GM21825 (cell line): ENCODE results near the gene MEIS2.
"Not testable (repeated sequence)": the region's sequence is repeated elsewhere in the genome, so short reads cannot be mapped to it uniquely, and the experiment has no call there.

Experiments
- ATAC-seq: cut with Tn5 transposase; IDR thresholded peaks from one replicate; pipeline ENCODE4 v1.9.1; 2021; ENCODE audit warnings: mild to moderate bottlenecking, moderate library complexity; ENCODE audit not compliant: unreplicated experiment

The MEIS2 gene

GRCh38 chr15:37014137-37014536 is 86.2 kb downstream of the MEIS2 start:
- no peak for ATAC-seq

- ATAC-seq, result no peak
These were observed 89.8 kb downstream of the MEIS2 start for GRCh38 chr15:37010595-37010994.

GRCh38 chr15:37009288-37009687 is 91.1 kb downstream of the MEIS2 start:
- ATAC-seq, result no peak

- ATAC-seq, result no peak
These were observed 92.1 kb downstream of the MEIS2 start for GRCh38 chr15:37008205-37008604.

DNA sequence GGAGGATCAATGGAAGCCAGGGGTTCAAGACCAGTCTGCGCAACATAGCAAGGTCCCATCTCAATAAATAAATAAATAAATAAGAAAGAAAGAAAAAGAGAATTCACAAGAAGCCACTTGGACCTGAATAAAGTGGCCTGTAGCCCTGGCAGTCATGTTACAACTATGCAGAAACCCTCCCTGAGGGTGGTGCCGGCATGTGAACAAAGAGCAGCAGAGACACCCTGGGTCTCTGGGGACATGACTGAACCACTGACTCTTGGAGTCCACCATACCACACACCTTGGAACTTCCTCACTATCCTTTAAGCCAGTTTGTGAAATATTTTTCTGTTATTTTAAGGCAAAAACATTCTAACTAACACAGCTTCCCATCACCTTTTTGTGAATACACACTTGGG is 93.0 kb downstream of the MEIS2 start:
- ATAC-seq, result no peak

DNA sequence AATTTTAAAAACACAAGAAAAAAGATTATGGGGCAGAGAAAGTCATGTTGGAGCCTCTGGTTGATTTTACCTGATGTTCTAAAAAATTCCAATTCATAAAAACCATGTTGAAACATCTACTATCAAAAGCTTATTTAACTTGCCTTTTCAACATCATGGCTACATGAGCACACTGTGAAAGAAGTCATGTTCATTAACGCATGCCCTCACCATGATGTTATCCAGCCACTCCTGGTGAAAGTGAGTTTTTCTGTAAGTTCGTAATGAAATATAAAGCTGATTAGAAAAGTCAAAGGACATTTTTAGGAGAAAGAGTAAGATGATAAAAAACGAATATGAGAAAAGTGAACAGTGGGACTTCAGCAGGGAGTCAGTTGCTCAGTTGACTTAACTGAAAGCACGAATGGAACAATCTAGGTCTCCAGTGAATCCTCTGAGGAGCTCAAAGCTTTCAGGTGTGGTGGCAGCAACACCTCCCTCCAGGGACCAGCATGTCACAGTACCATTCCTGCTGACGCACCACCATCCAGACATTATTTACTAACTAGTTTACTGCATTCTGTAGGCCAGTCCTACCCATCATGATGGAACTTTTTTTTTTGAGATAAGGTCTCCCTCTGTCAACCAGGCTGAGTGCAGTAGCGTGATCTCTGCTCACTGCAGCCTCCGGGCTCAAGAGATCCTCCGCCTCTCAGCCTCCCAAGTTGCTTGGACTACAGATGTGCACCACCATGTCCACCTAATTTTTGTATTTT is 95.2 kb downstream of the MEIS2 start:
- ATAC-seq, result no peak

DNA sequence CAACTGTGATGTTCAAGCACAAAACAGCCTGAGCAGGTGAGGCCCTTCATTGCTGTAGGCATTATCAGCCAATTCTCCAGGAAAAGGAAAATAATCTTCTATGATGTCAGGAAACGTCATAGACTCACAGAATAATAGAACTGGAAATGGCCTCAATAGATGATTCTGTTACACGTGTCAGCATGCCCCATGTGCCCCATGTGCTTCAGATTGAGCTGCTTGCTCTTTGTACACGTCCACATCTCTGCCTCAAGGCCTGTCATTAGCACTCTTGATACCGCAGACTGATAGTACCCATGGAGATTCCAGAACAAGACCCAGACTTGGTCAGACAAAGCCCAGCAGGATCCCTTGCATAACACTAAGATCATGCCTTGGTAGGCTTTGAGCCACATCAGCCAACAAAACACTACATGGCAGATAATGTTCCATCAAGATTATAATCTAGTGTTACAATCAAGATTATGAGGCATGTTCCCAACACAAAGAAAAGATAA is 95.9 kb downstream of the MEIS2 start:
- ATAC-seq, result no peak

DNA sequence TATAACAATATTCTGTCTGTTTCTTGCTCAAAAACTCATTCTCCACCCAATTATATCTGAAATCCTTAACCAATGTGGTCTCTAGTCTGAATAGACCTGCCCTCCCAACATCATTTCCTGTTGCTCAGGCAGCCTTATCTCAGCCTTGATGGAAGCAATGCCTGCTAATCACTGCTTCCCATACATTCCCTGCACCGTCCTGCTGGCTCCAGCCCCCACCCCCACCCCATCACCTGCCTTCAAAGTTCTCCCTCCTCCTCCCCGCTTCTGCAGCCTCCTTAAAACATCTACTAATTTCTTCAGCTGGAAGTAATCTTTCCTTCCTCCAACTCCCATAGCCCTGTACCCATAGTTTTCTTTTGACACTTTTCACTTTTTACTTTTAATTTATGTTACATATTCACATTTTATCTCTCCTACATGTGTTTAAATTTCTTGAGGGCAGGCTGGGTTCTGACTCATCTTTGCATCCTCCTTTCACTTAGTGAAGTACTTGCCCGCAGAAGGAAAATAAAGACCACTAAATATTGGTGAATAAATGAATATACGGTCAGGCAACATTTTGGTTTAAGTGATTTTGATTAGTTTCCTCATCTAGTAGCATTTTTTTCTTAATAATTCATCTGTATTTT is 98.2 kb downstream of the MEIS2 start:
- no peak for ATAC-seq

DNA sequence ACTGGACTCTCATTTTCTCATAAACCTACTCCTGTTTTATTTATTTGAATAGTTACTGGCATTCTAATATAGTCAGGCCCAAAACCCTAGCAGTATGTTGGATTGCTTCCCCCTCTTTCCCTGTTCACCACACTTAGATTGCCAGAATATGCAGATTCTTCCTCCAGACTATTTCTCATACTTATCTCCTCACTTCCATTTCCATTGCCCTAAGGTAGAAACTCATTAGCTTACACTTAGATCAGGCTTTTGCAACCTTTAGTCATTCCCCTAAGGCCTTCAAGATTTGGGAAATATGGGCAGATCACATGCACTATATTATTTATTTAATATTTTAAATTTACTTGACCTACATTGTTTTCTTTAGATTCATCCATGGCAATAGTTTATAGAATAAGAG is 98.9 kb downstream of the MEIS2 start:
- no peak for ATAC-seq

GRCh38 chr15:36999778-37000177 is 100.6 kb downstream of the MEIS2 start:
- no peak for ATAC-seq

DNA sequence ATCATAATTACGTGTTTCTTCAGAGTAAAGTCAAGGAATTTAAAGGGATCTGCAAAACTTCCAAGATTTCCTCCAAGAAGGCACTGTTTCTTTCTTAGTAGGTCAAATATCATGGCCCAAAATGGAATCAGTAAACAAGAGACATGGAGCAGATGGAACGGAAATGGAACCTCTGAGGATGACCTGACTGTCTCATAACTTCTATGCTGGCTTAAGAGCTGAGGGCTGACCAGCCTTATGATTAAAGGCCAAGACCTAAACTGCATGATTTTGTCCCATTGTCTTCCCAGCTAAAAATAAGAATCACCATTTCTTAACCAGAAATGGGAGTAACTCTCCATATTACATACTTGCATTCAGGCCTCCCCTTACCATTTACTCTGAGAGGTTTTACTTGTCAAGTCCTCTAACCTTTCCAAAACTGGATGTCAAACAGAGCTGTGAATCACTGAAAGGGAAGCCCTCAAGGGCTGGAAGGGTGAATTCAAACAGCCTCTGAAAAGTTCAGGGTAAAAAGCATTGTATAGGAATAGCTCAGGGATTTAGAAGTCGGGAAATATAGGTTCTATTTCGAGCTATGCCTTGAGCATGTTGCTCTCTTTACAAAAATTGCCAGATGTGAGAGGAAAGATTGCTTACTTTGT is 103.7 kb downstream of the MEIS2 start:
- ATAC-seq, result no peak

DNA sequence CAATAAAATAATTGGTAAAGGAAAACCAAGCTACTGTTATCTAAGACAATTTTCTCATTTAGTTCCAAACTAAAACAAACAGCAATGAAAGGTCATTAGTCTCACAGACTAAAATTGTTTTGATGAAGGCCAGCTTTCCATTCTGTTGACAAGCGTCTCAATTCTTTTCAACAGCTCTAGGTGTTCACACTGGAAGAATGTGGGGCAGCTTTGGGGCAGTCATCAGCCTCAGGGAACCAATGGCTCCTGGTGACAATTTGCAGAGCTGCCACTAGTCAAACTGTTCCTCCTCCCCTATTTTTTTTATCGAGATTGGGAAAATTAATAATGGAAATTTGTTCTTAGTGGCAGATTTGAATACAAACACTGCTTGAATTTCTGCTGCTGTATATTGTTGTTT is 104.2 kb downstream of the MEIS2 start:
- ATAC-seq, result no peak

- no peak for ATAC-seq
These were observed 105.6 kb downstream of the MEIS2 start for GRCh38 chr15:36994790-36995189.

- ATAC-seq, result no peak
These were observed 107.9 kb downstream of the MEIS2 start for GRCh38 chr15:36992454-36992853.

- ATAC-seq, result no peak
These were observed 111.4 kb downstream of the MEIS2 start for GRCh38 chr15:36988947-36989346.

GRCh38 chr15:36982430-36982829 is 117.9 kb downstream of the MEIS2 start:
- ATAC-seq, result no peak

- ATAC-seq, result not testable (repeated sequence)
These were observed 120.1 kb downstream of the MEIS2 start for GRCh38 chr15:36980281-36980680.

DNA sequence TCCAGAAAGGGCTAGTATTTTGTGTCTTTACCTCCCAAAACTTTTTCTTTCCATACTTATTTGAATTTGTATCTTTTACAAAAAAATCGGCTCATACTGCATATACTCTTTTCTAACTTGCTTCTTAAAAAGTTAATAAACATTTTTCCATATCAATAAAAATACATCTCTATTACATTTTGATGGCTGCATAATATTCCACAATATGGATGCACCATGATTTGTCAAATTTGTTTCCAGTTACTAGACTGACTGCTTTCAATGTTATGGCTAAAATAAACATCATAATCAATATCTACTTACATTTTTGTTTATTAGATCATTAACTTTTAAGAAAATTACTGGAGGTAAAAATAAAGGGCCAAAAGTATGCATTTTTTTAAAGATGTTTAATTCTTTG is 121.7 kb downstream of the MEIS2 start:
- ATAC-seq, result no peak

GRCh38 chr15:36978126-36978525 is 122.2 kb downstream of the MEIS2 start:
- ATAC-seq, result no peak

DNA sequence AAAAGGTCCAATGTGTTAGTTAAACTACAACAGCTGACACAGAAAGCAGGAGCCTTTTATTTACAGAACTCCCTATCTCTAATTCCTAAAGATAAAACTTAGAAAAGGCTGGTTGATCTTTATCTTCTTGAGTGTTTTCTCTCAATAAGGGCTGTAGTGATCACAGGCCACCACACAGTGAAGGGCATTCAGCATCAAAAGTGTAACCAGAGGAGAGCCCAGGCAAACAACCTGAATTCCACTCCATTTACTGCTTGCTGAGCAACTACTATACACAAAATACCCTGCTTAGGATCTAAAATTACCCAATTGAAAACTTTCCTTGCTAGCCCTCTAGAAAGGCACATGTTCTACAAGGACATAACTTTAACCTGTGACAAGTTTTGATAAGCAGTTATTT is 122.7 kb downstream of the MEIS2 start:
- no peak for ATAC-seq

GRCh38 chr15:36972704-36973103 is 127.6 kb downstream of the MEIS2 start:
- no peak for ATAC-seq

GRCh38 chr15:36970522-36970921 is 129.8 kb downstream of the MEIS2 start:
- ATAC-seq, result no peak
